ENCODE measurements around the gene NF2.

Gene NF2

GRCh38 chr22:29702931-29703501 is 99.6 kb downstream of the NF2 start:
- DNase-seq (ENCODE audit: low read depth), result no peak

GRCh38 chr22:29703569-29704195 is 100.2 kb downstream of the NF2 start:
- DNase-seq (ENCODE audit: low read depth), result no peak

- DNase-seq (ENCODE audit: low read depth), result no peak
Observed at GRCh38 chr22:29704528-29705285, 101.3 kb downstream of the NF2 start.

- DNase-seq (ENCODE audit: low read depth), result no peak
Observed at GRCh38 chr22:29705651-29706050, 102.2 kb downstream of the NF2 start.

- DNase-seq (ENCODE audit: low read depth), result no peak
Observed at GRCh38 chr22:29706486-29706885, 103.1 kb downstream of the NF2 start.

GRCh38 chr22:29707010-29707409 is 103.6 kb downstream of the NF2 start:
- no peak for DNase-seq (ENCODE audit: low read depth)

- DNase-seq (ENCODE audit: low read depth), result no peak
Observed at GRCh38 chr22:29707471-29707870, 104.0 kb downstream of the NF2 start.

GRCh38 chr22:29710193-29710592 is 106.8 kb downstream of the NF2 start:
- DNase-seq (ENCODE audit: low read depth), result no peak

- DNase-seq (ENCODE audit: low read depth), result no peak
Observed at GRCh38 chr22:29710922-29711593, 107.6 kb downstream of the NF2 start.

- no peak for DNase-seq (ENCODE audit: low read depth)
Observed at GRCh38 chr22:29712119-29712518, 108.7 kb downstream of the NF2 start.

- DNase-seq (ENCODE audit: low read depth), result no peak
Observed at GRCh38 chr22:29713156-29713727, 109.8 kb downstream of the NF2 start.

GRCh38 chr22:29715240-29715639 is 111.8 kb downstream of the NF2 start:
- DNase-seq (ENCODE audit: low read depth), result no peak

- DNase-seq (ENCODE audit: low read depth), result no peak
Observed at GRCh38 chr22:29715705-29716104, 112.3 kb downstream of the NF2 start.

GRCh38 chr22:29716814-29717545 is 113.5 kb downstream of the NF2 start:
- DNase-seq (ENCODE audit: low read depth), result no peak

- no peak for DNase-seq (ENCODE audit: low read depth)
Observed at GRCh38 chr22:29717789-29718188, 114.4 kb downstream of the NF2 start.

- DNase-seq (ENCODE audit: low read depth), result no peak
Observed at GRCh38 chr22:29718949-29719898, 115.8 kb downstream of the NF2 start.

GRCh38 chr22:29719899-29720645 is 116.6 kb downstream of the NF2 start, which contains the start of gene CABP7:
Gene CABP7, plus strand, starts transcription at chr22:29720003. Its CDS starts 422 bp downstream, at chr22:29720425.
- DNase-seq (ENCODE audit: low read depth), result no peak

GRCh38 chr22:29720811-29721323 is 117.4 kb downstream of the NF2 start:
- no peak for DNase-seq (ENCODE audit: low read depth)

- DNase-seq (ENCODE audit: low read depth), result no peak
Observed at GRCh38 chr22:29722151-29722550, 118.7 kb downstream of the NF2 start.

GRCh38 chr22:29722587-29722986 is 119.2 kb downstream of the NF2 start:
- DNase-seq (ENCODE audit: low read depth), result no peak

All from activated T-cell treated with anti-CD3 and anti-CD28 coated beads for 24 hours (primary cell).